H1 (cell line): ENCODE results near the gene ACKR3. TPM values are rescaled to one million over a fixed set of nuclear protein-coding genes. Genes with fewer than 3 reads are reported as not detected.

Source experiments
- BACH1 ChIP-seq: IDR thresholded peaks from 2 replicates; pipeline ENCODE4 v1.6.1; 2012; ENCODE audit warnings: low read length, improper control_type of control experiment
- CHD2 ChIP-seq: IDR thresholded peaks from 2 replicates; pipeline ENCODE4 v1.6.1; 2012; ENCODE audit warnings: low read length, improper control_type of control experiment
- CREB1 ChIP-seq: IDR thresholded peaks from 2 replicates; pipeline ENCODE4 v1.6.1; 2012; ENCODE audit warnings: inconsistent platforms
- GABPA ChIP-seq: IDR thresholded peaks from 2 replicates; pipeline ENCODE4 v1.6.1; 2011; ENCODE audit warnings: mild to moderate bottlenecking, low read length, moderate library complexity, borderline replicate concordance; ENCODE audit not compliant: insufficient read depth
- KDM5A ChIP-seq: fragments of 200-600 bp; IDR thresholded peaks from 2 replicates; pipeline ENCODE4 v1.7.1; 2012; ENCODE audit warnings: mild to moderate bottlenecking, low read length, inconsistent platforms, mixed read lengths
- MAFK ChIP-seq: IDR thresholded peaks from 2 replicates; pipeline ENCODE4 v1.6.1; 2012; ENCODE audit warnings: low read depth, mild to moderate bottlenecking, improper control_type of control experiment, low read length
- POU5F1 ChIP-seq: IDR thresholded peaks from 2 replicates; pipeline ENCODE4 v1.6.1; 2011; ENCODE audit warnings: low read depth, mild to moderate bottlenecking, low read length, moderate library complexity
- RAD21 ChIP-seq, 2 experiments: IDR thresholded peaks in 1 of 2; conservative IDR thresholded peaks in 1 of 2; 2 replicates each; pipeline ENCODE4 v1.6.1; 2011; ENCODE audit warnings: low read depth in 2 of 2, low read length in 2 of 2, improper control_type of control experiment in 1 of 2, inconsistent platforms in 1 of 2, mild to moderate bottlenecking in 1 of 2, moderate library complexity in 1 of 2
- RBBP5 ChIP-seq: IDR thresholded peaks from 2 replicates; pipeline ENCODE4 v1.7.1; 2012; ENCODE audit warnings: low read depth, mild to moderate bottlenecking, inconsistent platforms, low read length, moderate library complexity, borderline replicate concordance
- polyA plus RNA-seq, 7 experiments: library from polyadenylated mRNA; depleted of rRNA in 3 of 7; stranded (reverse) in 5 of 7; unstranded in 2 of 7; fragments of >200 nt in 5 of 7; fragments of 200-250 nt in 2 of 7; gene quantifications; 1 replicate in 5 of 7; 2 replicates in 1 of 7; 4 replicates in 1 of 7; pipeline versions ENCODE4 v1.2.1 to v1.2.3, GENCODE V29; 2011 to 2013; ENCODE audit warnings: missing spikeins in 2 of 7, mixed read lengths in 2 of 7
- total RNA-seq: library from RNA; stranded (reverse); fragmentation: NEBNext Ultra II Directional; extraction: Animal tissue kit (Norgen Biotek cat#: 25700); gene quantifications from 2 replicates; pipeline ENCODE4 v1.2.1, GENCODE V29; 2021

ACKR3 gene
- total and polyA plus RNA-seq, 2 of the 8 experiments (the other 6 are each of a cell fraction or from before 2014, with no cell fraction given): 1.4 to 24.4 TPM

- TF ChIP-seq POU5F1 (no peak), RBBP5 (no peak), GABPA (no peak), MAFK (no peak), KDM5A (no peak), RAD21 (IDR thresholded peaks at IDR 0.05 in 1 of 2, conservative IDR thresholded peaks at IDR 0.05 in 1 of 2; ENCODE audit: low read depth in 2 of 2, low read length in 2 of 2) (no peak), BACH1 (no peak), CHD2 (no peak), CREB1 (no peak)
Observed at GRCh38 chr2:236550701-236551465, 18.7 kb upstream of the ACKR3 start (continued).
